Neural progenitor cell (in vitro differentiated cells): ENCODE results near the gene CLK1. TPM values are rescaled to one million over a fixed set of nuclear protein-coding genes. Genes with fewer than 3 reads are reported as not detected.

Experiments used
- DNase-seq: peaks from one replicate; pipeline ENCODE4 v3.0.0-alpha.2; 2016; ENCODE audit warnings: low spot score
- H2AFZ ChIP-seq: fragments of 200-600 bp; sonication (generic); replicated peaks from 2 replicates; pipeline ENCODE4 v1.6.1; 2016; ENCODE audit warnings: antibody characterized with exemption
- H3F3A ChIP-seq: fragments of 200-600 bp; sonication (generic); 2 replicates; pipeline ENCODE4 v1.6.1; 2016; ENCODE audit warnings: antibody characterized with exemption, low read depth
- H3K27ac ChIP-seq: fragments of 200-600 bp; sonication (generic); 2 replicates; pipeline ENCODE4 v1.5.1; 2016; ENCODE audit warnings: mild to moderate bottlenecking
- H3K27me3 ChIP-seq: fragments of 200-600 bp; sonication (generic); 2 replicates; pipeline ENCODE4 v1.6.1; 2016; ENCODE audit warnings: mild to moderate bottlenecking, moderate library complexity
- H3K36me3 ChIP-seq: fragments of 200-600 bp; sonication (generic); 2 replicates; pipeline ENCODE4 v1.5.1; 2016
- H3K4me1 ChIP-seq: fragments of 200-600 bp; sonication (generic); 2 replicates; pipeline ENCODE4 v1.6.1; 2016; ENCODE audit warnings: mixed run types
- H3K4me2 ChIP-seq: fragments of 200-600 bp; sonication (generic); 2 replicates; pipeline ENCODE4 v1.6.1; 2016
- H3K4me3 ChIP-seq: fragments of 200-600 bp; sonication (generic); 2 replicates; pipeline ENCODE4 v1.5.1; 2016
- H3K79me2 ChIP-seq: fragments of 200-600 bp; sonication (generic); 2 replicates; pipeline ENCODE4 v1.6.1; 2016; ENCODE audit warnings: low read depth
- H3K9ac ChIP-seq: fragments of 200-600 bp; sonication (generic); 2 replicates; pipeline ENCODE4 v1.6.1; 2016
- H3K9me3 ChIP-seq: fragments of 200-600 bp; sonication (generic); 2 replicates; pipeline ENCODE4 v1.5.1; 2016; ENCODE audit warnings: low read depth
- H4K20me1 ChIP-seq: fragments of 200-600 bp; sonication (generic); 2 replicates; pipeline ENCODE4 v1.6.1; 2016; ENCODE audit warnings: low read depth
- H3K27ac Mint-ChIP-seq: 3 replicates; pipeline ENCODE4 v1.8.0; 2021; ENCODE audit warnings: mixed read lengths
- H3K27me3 Mint-ChIP-seq: 2 replicates; pipeline ENCODE4 v1.8.0; 2022; ENCODE audit warnings: low read depth, mild to moderate bottlenecking, inconsistent platforms, moderate library complexity, mixed read lengths; ENCODE audit not compliant: insufficient read depth
- H3K36me3 Mint-ChIP-seq: 3 replicates; pipeline ENCODE4 v1.8.0; 2021; ENCODE audit warnings: mixed read lengths
- H3K4me1 Mint-ChIP-seq: 3 replicates; pipeline ENCODE4 v1.8.0; 2021; ENCODE audit warnings: mixed read lengths
- H3K4me3 Mint-ChIP-seq: 3 replicates; pipeline ENCODE4 v1.8.0; 2021; ENCODE audit warnings: mild to moderate bottlenecking, moderate library complexity, mixed read lengths
- H3K9me3 Mint-ChIP-seq: 3 replicates; pipeline ENCODE4 v1.8.0; 2020; ENCODE audit warnings: mixed read lengths
- CTCF ChIP-seq: fragments of 200-600 bp; sonication (generic); IDR thresholded peaks from 2 replicates; pipeline ENCODE4 v1.5.1; 2017; ENCODE audit warnings: antibody characterized with exemption, mild to moderate bottlenecking
- EZH2 ChIP-seq: fragments of 200-600 bp; sonication (generic); IDR thresholded peaks from 2 replicates; pipeline ENCODE4 v1.6.1; 2017; ENCODE audit warnings: antibody characterized with exemption, mild to moderate bottlenecking, moderate library complexity
- EZH2phosphoT487 ChIP-seq: fragments of 200-600 bp; sonication (generic); IDR thresholded peaks from 2 replicates; pipeline ENCODE4 v1.6.1; 2017; ENCODE audit warnings: antibody characterized with exemption
- total RNA-seq: library from RNA; depleted of rRNA; stranded (reverse); fragments of >200 nt; gene quantifications from 2 replicates; pipeline ENCODE4 v1.2.3, GENCODE V29; 2015; ENCODE audit warnings: low replicate concordance

Gene CLK1
- total RNA-seq, 1 donor from 2014 or later = 253 TPM

GRCh38 chr2:200851398-200852248, 12.8 kb downstream of the CLK1 start:
- H3K27ac Mint-ChIP-seq = no peak overlapping the region
- no peaks in the 10 kb centered on the region for H3K9me3 Mint-ChIP-seq
- H4K20me1 ChIP-seq = peaks cover 27% of the 10 kb centered on the region
- no peak overlapping the region for H3K4me3 Mint-ChIP-seq
- no peaks in the 10 kb centered on the region for H3K4me1 Mint-ChIP-seq
- no peak overlapping the region for H2AFZ ChIP-seq
- H3K4me2 ChIP-seq = no peak overlapping the region
- no peaks in the 10 kb centered on the region for H3K27me3 ChIP-seq
- H3K36me3 ChIP-seq = peaks cover 24% of the 10 kb centered on the region
- no peak for TF ChIP-seq EZH2
- no peak for TF ChIP-seq CTCF
- no peak for TF ChIP-seq EZH2phosphoT487
- no peak for DNase-seq
- peaks cover 6% of the 10 kb centered on the region for H3K27me3 Mint-ChIP-seq
- no peaks in the 10 kb centered on the region for H3K9me3 ChIP-seq
- H3K79me2 ChIP-seq = peaks cover 17% of the 10 kb centered on the region
- no peak overlapping the region for H3K4me3 ChIP-seq
- H3K27ac ChIP-seq = no peak overlapping the region
- H3K9ac ChIP-seq = no peak overlapping the region
- H3K4me1 ChIP-seq = no peaks in the 10 kb centered on the region
- peaks cover 38% of the 10 kb centered on the region for H3K36me3 Mint-ChIP-seq
- H3F3A ChIP-seq = peaks cover 62% of the 10 kb centered on the region

- H3K4me3 Mint-ChIP-seq = no peak overlapping the region
- no peak for DNase-seq
- H3K27ac Mint-ChIP-seq = no peak overlapping the region
- Histone ChIP-seq H3K4me3 (no peak overlapping the region), H3K79me2 (peaks cover 10% of the 10 kb centered on the region), H3K36me3 (peaks cover 18% of the 10 kb centered on the region), H3F3A (peaks cover 57% of the 10 kb centered on the region), H3K27ac (no peak overlapping the region), H3K27me3 (no peaks in the 10 kb centered on the region), H3K4me1 (no peaks in the 10 kb centered on the region), H4K20me1 (peaks cover 25% of the 10 kb centered on the region), H3K4me2 (no peak overlapping the region), H3K9me3 (no peaks in the 10 kb centered on the region), H2AFZ (no peak overlapping the region), H3K9ac (no peak overlapping the region)
- peaks cover 6% of the 10 kb centered on the region for H3K27me3 Mint-ChIP-seq
- no peaks in the 10 kb centered on the region for H3K4me1 Mint-ChIP-seq
- H3K9me3 Mint-ChIP-seq = no peaks in the 10 kb centered on the region
- H3K36me3 Mint-ChIP-seq = peaks cover 33% of the 10 kb centered on the region
- TF ChIP-seq EZH2phosphoT487 (no peak), CTCF (no peak), EZH2 (no peak)
Measured at GRCh38 chr2:200850512-200851256, 13.8 kb downstream of the CLK1 start.

- H3K9me3 Mint-ChIP-seq = no peaks in the 10 kb centered on the region
- Histone ChIP-seq H3K4me1 (no peaks in the 10 kb centered on the region), H3K27ac (no peak overlapping the region), H3K4me2 (no peak overlapping the region), H3K27me3 (no peaks in the 10 kb centered on the region), H4K20me1 (peaks cover 12% of the 10 kb centered on the region), H3K79me2 (no peaks in the 10 kb centered on the region), H3K9me3 (no peaks in the 10 kb centered on the region), H3F3A (peaks cover 35% of the 10 kb centered on the region), H3K4me3 (no peak overlapping the region), H3K9ac (no peak overlapping the region), H3K36me3 (no peaks in the 10 kb centered on the region), H2AFZ (no peak overlapping the region)
- H3K36me3 Mint-ChIP-seq = peaks cover 21% of the 10 kb centered on the region
- no peaks in the 10 kb centered on the region for H3K4me1 Mint-ChIP-seq
- TF ChIP-seq EZH2 (no peak), CTCF (no peak), EZH2phosphoT487 (no peak)
- peaks cover 6% of the 10 kb centered on the region for H3K27me3 Mint-ChIP-seq
- no peak for DNase-seq
- no peak overlapping the region for H3K4me3 Mint-ChIP-seq
- H3K27ac Mint-ChIP-seq = no peak overlapping the region
Measured at GRCh38 chr2:200847939-200848338, 16.5 kb downstream of the CLK1 start.
